Activated T-cell treated with anti-CD3 and anti-CD28 coated beads for 1 hour (primary cell): ENCODE data around the gene HMCN1.

Experiments
- DNase-seq: peaks from one replicate; pipeline ENCODE4 v3.0.0-alpha.2; 2020; ENCODE audit warnings: low read depth

Gene HMCN1

DNA sequence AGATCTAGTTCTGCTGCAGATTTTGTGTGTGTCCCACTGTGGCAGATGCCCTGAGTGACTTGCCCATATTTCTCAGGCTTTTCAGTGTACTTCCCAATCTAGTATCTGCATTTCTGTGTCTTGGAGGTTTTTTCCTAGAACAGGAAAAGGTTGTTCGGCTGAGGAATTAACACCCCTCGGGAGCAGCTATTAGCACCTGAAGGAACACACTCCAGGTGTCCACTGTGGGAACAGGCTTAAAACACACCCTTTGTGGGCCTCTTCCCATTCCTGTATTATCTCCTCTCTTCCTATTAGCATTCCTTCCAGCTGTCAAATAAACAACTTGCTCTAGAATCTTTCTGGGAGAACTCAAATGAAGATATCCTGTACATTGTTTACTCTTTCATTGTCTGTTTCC lies 178.3 kb downstream of the HMCN1 start:
- no peak for DNase-seq

DNA sequence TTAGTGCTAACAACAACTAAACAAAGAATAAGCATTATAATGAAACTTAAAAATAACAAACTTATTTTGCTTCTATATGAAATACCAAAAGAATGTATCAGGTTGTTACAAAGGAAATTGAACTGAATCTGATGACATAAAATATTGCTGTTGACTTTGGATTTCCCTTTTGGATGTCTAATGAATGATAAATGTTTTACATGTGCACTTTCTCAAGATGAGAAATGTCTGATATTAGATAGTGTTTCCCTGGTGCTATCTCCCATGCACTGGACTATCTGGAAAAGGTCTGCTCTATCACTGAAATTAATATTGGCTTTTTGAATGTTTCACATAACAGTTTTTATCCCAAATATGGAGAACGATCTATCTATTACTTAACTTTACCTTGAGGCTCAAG lies 179.9 kb downstream of the HMCN1 start:
- no peak for DNase-seq

- DNase-seq, result no peak
Observed at GRCh38 chr1:185916861-185917260, 182.7 kb downstream of the HMCN1 start.

DNA sequence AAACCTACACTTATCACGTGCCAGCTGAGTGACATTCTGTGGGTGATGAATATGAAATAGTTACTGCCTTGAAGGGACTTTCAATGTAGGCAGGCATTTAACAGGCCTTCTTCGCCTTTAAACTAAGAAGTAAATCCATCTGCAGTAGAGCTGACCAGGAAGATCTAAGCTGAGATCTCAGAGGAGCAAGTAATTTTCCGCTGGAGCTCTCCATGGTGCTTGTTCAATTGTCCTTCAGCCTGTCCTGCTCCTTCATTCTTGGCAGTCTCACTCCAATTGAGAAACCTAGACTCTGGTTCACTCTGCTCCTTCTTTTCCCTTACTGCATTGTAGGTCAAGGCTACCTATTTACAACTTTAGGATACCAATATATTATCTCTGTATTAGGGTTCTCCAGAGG lies 183.5 kb downstream of the HMCN1 start:
- no peak for DNase-seq

DNA sequence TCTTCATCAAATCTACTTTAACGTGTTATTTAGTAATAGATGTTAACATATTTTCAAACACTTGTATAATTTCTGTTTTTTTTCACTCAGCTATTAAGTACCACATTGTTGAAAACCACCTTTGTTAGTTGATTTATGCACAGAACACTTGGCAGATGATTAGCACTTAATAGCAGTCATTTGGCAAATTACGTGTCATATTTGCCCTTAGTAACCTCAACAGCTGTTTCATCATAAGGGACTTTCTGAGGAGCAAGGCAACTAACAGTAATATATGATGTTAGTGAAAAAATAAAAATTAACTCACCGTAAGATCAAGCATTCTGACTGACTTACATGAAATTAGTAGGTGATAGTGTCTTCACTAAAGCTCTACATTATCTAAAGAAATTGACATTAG lies 186.4 kb downstream of the HMCN1 start:
- DNase-seq, result no peak

DNA sequence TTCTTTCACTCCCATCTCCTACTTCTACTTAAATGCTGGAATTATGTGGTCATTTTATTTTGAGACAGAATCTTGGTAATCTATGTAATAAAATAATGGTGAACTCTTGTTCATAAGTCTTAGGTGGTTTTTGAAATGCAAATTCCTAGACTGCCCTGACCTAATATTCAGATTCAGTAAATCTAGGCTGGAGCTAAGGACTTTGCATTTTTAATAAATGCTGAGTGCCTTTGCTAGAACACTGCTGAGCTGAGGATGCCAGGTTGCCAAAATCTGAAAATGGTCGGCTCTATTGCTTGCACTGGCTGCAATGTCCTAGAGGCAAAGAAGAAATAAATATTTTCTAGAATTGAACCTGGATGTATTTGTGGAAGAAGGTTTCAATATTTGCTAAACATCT lies 187.4 kb downstream of the HMCN1 start:
- no peak for DNase-seq

DNA sequence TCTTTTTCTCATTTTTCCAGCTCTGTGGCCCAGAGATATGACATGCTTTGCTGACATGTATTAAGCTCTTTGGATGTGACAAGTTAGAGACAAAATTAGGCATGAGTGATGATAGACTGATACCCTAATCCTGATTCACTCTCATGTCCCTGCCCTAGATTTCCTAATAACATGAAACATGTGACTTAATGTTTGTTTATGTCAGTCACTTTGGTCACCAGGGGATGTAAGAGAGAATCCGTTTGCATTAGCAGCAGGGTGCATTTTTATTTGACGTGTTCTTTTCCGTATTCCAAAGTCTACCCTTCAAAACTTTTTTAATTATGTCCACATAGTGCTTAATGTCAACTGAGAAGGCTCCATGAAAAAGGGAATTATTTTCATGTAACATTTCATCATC lies 192.4 kb downstream of the HMCN1 start:
- no peak for DNase-seq

DNA sequence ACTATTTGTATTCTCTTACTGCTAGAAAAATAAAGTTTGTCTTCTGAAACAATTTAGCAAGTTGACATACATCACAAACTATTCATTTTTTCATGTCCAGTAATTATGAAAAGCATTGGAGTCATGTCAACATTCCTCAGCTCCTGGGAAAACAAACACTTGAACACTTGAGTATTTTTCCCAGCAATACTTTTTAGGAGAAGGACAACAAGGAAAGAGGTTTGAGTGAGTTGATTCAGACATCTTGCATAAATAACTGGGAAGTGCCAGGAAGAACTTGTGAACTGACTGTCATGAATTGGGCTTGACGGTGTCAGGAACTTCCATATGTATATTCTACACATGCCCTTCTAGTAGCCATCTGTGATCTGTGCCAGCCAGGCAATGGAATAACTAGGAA lies 195.6 kb downstream of the HMCN1 start:
- DNase-seq, result no peak

DNA sequence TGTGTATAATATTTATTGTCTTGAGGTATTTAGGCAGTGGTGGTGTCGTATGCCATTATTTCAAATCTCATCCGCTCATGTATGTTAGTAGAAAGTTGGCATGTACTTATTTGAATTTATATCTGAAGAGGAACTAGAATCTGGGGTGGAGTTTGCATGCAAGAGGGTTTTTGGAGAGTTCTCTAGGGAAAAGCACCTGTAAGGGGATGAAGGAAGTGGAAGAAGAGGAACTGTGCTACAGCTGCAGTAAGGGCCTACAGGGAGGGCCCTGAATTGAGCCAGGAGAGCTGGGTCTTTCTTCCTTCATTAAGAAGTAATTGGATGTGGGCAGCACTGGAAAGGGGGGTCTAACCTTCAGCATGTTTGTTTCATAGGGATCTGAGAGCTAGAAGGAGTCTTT lies 197.2 kb downstream of the HMCN1 start:
- DNase-seq, result no peak

DNA sequence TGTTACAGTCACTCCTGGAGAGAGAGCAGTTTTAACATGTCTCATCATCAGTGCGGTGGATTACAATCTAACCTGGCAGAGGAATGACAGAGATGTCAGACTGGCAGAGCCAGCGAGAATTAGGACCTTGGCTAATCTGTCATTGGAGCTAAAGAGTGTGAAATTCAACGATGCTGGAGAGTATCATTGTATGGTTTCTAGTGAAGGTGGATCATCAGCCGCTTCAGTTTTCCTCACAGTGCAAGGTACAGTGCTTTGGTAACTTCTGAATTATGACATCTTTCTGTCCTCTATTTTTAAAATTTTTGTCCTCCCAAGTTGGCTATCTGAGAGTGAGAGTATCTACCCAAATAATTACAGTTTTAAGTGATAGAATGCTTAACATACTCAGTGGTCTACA lies 199.4 kb downstream of the HMCN1 start:
- no peak for DNase-seq

DNA sequence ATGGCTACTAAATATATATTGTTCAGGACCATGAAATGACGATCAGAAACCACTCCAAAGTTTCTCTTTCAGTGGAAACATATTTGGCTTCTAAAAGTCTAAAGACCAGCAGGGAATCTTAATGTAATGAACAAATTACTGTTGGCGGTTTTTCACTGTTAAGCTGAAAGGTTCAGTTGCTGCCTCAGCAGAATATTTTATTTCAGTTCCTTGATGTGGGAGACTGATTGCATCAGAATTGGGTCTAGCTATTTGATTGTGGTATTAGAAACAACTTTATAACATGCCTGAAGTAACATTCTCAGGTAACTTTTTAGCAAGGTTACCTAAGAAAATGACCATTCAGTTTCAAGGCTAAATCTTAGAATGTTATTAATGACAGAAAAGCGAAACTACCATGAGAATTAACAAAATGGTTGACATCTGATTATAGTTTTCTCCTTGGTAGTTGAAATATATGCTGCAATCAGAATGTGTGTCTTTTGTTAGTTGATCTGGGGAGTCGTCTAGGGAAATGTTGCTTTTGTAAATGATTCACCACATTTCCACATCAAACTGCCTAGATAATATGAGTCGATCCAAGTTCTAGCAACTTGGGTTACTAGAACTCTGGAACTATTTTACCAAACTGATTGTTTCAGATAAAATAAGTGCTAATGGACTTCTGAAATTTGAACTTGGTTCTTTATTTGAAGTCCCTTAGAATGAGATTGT lies 200.4 kb downstream of the HMCN1 start:
- DNase-seq, result no peak

- DNase-seq, result no peak
Observed at GRCh38 chr1:185935360-185935759, 201.2 kb downstream of the HMCN1 start.

- no peak for DNase-seq
Observed at GRCh38 chr1:185936641-185937040, 202.4 kb downstream of the HMCN1 start.

DNA sequence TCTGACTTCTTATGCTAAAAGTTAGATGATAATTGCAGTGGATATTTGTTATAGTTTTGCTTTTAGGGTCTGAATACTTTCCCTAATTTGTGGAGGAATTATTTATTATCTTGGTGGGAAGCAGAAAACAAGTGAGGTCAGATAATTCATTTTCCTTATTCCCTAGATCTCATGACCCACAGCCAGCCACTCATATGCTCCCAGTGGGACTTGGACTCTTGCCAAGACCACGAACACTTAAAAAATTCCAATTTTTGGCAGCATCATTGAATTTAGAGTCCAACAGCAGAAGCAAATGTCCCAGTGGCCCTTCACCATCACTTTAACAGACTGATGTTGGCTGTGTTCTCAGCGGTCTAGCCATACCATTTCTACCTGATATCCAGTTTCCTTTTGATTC lies 204.2 kb downstream of the HMCN1 start:
- no peak for DNase-seq

DNA sequence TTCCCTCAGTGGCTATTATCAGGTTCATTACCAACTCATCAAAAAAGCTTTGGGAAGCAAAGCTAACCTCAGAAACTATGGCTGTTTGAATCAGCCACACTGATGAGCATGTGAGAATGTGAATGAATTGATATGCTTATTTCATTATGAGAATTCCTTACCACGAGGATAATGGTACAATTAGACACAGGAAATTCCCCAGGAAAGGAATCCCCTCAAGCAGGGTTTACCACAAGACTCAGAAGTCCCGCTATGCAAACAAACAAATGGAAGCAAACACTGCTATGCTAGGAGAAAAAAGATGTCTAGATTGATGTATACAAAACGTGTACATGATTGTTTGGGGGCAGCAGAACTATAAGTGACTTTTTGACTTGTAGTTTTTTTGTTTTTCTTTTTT lies 205.0 kb downstream of the HMCN1 start:
- no peak for DNase-seq

- no peak for DNase-seq
Observed at GRCh38 chr1:185942961-185943360, 208.8 kb downstream of the HMCN1 start.

DNA sequence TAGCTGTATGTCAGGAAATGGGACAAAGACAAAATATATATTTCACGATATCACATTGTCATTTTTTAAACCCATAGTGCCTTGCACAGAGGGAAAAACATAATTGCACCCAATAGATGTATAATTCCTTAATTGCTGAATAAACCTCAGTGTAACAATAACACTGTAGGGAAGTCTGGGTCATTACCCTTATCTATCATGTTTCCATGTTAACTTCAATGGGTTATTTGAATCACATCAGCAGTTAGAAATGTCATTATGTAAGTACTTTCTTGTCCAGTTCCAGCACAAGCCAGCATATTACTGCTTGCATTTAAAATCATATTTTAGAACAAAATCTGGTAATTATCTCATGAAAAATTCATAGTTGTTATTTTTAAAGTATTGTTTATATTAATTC lies 222.7 kb downstream of the HMCN1 start:
- DNase-seq, result no peak

- no peak for DNase-seq
Observed at GRCh38 chr1:185957441-185958363, 223.5 kb downstream of the HMCN1 start.

DNA sequence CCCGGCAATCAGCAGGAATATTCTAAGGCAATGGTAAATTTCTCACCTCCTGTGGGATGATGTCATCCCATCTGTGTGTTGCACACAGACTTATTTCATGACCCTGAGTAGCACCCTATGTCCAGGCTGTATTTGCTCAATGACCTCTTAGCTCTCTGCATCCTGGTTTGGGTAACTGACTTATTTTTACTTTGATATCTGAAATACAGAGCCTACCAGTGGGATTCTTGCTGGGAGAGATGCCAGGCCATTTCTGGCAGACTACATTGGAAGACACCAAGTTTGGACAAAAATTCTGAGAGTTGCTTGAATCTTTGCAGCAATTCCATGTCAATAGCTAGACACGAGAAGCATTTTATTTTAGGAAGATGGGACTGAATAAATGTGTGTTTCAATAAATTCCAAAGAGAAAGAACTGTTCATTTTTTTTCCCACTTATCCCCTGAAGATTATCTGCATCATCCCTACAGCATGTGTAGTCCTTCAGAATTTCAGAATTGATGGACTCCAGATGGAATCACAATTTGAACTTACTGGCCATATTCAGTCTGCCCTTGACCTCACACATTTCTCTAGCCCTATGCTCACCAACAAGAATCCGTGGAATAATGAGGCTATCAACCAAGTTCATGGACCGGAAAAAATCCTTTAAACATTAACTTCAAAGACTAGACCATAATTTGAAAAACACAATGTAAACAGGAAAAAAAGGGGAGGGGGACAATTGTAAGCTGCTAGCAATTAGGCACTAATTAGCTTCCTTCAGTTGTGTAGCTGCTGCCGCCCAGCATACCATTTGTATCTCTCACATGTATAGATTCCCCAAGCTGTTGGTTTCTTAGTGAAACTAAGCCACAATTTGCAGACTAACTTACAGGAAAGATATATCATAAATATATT lies 226.5 kb downstream of the HMCN1 start:
- DNase-seq, result no peak

GRCh38 chr1:185961664-185962063 lies 227.5 kb downstream of the HMCN1 start:
- DNase-seq, result no peak

DNA sequence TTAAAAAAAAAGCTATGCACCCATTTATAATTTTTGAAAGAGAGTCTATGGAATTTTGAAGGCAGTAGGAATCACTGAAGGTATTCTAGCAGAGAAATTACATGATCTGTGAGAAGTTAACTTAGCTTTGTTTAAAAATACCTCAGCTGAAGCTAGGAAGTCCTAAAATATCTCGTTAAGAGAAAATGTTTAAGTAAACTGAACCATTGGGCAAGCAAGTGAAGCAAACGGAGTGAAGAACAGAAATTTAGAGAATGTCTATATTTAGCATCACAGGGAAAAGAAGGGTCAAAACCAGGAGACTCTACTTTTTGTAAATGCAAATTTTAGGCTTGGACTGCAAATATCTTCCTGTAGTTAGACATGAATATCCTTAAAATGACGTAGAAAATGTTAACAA lies 230.8 kb downstream of the HMCN1 start:
- DNase-seq, result no peak

DNA sequence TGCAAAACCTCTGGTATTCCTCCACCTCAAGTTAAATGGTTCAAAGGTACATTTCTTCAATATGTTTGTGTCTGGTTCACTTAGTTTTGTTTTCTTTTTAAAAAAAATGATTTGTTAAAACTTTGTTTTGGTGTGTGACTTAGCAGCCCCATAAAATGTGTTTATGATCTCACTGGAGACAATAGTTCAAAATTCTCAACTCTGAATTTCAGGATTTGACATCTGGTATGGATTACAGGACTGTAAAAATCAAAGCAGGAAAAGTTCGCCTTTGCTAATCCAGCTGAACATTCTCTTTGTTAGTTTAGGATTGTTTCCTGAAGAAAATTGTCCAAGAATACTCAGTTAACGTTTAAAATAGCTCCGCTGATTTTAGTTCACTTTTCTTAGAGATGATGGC lies 231.7 kb downstream of the HMCN1 start:
- DNase-seq, result no peak

DNA sequence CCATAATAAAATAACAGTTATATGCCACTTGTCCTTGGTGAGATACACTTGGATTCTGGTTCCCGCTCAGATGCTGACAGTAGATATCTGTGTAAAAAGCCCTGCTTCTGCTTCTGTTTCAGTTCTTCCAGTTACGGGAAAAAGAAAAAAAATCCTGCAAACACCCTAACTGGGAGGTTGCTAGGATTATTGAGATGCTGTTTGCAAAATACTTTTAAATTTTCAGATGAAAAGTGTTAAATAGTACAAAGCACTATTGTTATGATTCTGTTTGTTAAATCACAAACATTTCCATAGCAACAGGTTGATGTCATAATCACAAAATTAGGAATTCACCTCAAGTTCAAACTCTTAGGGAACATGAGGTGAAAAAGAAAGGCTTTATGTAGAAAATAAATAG lies 232.3 kb downstream of the HMCN1 start:
- DNase-seq, result no peak
